PC-3 (cell line): ENCODE results near the gene PCED1B. TPM values are rescaled to one million over a fixed set of nuclear protein-coding genes. Genes with fewer than 3 reads are reported as not detected.

Source experiments
- ATAC-seq: fragments of 200-7000 bp; cut with Tn5 transposase; 2 replicates; pipeline ENCODE4 v1.9.1; 2020; ENCODE audit warnings: mild to moderate bottlenecking, moderate library complexity
- BruUV-seq: library from RNA; stranded (reverse); fragments of 400-500 nt; replicated peaks from 2 replicates; lab custom pipeline; 2021; lab: Mats Ljungman, UMichigan
- CTCF ChIA-PET: fragments of 300-600 bp; sonication (Branson Sonifier 250); formaldehyde crosslinking; loops from one replicate; lab custom pipeline; 2022; ENCODE audit warnings: antibody characterized with exemption; lab: Charles Lee
- POLR2A ChIA-PET: fragments of 300-600 bp; sonication (Branson Sonifier 250); formaldehyde crosslinking; loops from one replicate; lab custom pipeline; 2022; ENCODE audit warnings: antibody characterized with exemption; ENCODE audit not compliant: unreplicated experiment; lab: Charles Lee
- DNase-seq: peaks from one replicate; pipeline ENCODE4 v3.0.0-alpha.2; 2015
- H2AFZ ChIP-seq: fragments of 300-600 bp; sonication (generic); 2 replicates; pipeline ENCODE4 v1.6.0; 2016; ENCODE audit warnings: antibody characterized with exemption, low read length
- H3F3A ChIP-seq: fragments of 300-600 bp; sonication (generic); one replicate; pipeline ENCODE4 v1.6.0; 2017; ENCODE audit warnings: antibody characterized with exemption, low read length, control low read depth, mild to moderate bottlenecking; ENCODE audit not compliant: unreplicated experiment
- H3K27ac ChIP-seq: fragments of 300-600 bp; sonication (generic); 2 replicates; pipeline ENCODE4 v1.5.1; 2016; ENCODE audit warnings: mild to moderate bottlenecking, low read length
- H3K27me3 ChIP-seq: fragments of 300-600 bp; sonication (generic); 2 replicates; pipeline ENCODE4 v1.6.1; 2016; ENCODE audit warnings: low read length, mixed read lengths
- H3K36me3 ChIP-seq: fragments of 300-600 bp; sonication (generic); 2 replicates; pipeline ENCODE4 v1.6.1; 2016; ENCODE audit warnings: low read depth, mixed run types, low read length, mixed read lengths
- H3K4me1 ChIP-seq: fragments of 300-600 bp; sonication (generic); 2 replicates; pipeline ENCODE4 v1.5.1; 2016; ENCODE audit warnings: low read length; ENCODE audit not compliant: insufficient read depth
- H3K4me2 ChIP-seq: fragments of 300-600 bp; sonication (generic); 2 replicates; pipeline ENCODE4 v1.6.0; 2016; ENCODE audit warnings: low read length
- H3K4me3 ChIP-seq: fragments of 300-600 bp; sonication (generic); 2 replicates; pipeline ENCODE4 v1.5.1; 2016; ENCODE audit warnings: mild to moderate bottlenecking, low read length, mixed read lengths
- H3K79me2 ChIP-seq: fragments of 300-600 bp; sonication (generic); 2 replicates; pipeline ENCODE4 v1.6.1; 2017; ENCODE audit warnings: low read length, mixed read lengths
- H3K9ac ChIP-seq: fragments of 300-600 bp; sonication (generic); 2 replicates; pipeline ENCODE4 v1.6.0; 2016; ENCODE audit warnings: mild to moderate bottlenecking, low read length
- H3K9me2 ChIP-seq: fragments of 300-600 bp; sonication (generic); replicated peaks from 2 replicates; pipeline ENCODE4 v1.6.1; 2016; ENCODE audit warnings: mixed run types, low read length, mixed read lengths
- H3K9me3 ChIP-seq: fragments of 300-600 bp; sonication (generic); 2 replicates; pipeline ENCODE4 v1.6.1; 2016; ENCODE audit warnings: low read length, mixed read lengths
- H4K20me1 ChIP-seq: fragments of 300-600 bp; sonication (generic); 2 replicates; pipeline ENCODE4 v1.6.1; 2016; ENCODE audit warnings: low read length, mixed read lengths
- EZH2 ChIP-seq: fragments of 300-600 bp; sonication (generic); IDR thresholded peaks from one replicate; pipeline ENCODE4 v1.6.1; 2017; ENCODE audit warnings: antibody characterized with exemption, mild to moderate bottlenecking, low read length; ENCODE audit not compliant: unreplicated experiment
- EZH2phosphoT487 ChIP-seq: fragments of 300-600 bp; sonication (generic); IDR thresholded peaks from 2 replicates; pipeline ENCODE4 v1.6.1; 2018; ENCODE audit warnings: mild to moderate bottlenecking, antibody characterized with exemption, low read length, borderline replicate concordance
- intact Hi-C: fragments of 100-400 bp; cut with micrococcal nuclease; formaldehyde crosslinking; loops from 2 replicates; pipeline ENCODE4 v1.9.0; 2023
- total RNA-seq: library from RNA; depleted of rRNA; stranded (reverse); fragments of >200 nt; gene quantifications from 2 replicates; pipeline ENCODE4 v1.2.3, GENCODE V29; 2014
- TF ChIP-seq, protein P1 (sequence below): fragments of 300-600 bp; sonication (generic); conservative IDR thresholded peaks from 2 replicates; pipeline ENCODE4 v1.5.1; 2017; ENCODE audit warnings: antibody characterized with exemption, low read depth, mild to moderate bottlenecking, low read length

PCED1B gene
- total RNA-seq, 1 experiment from 2014 or later: 1.0 TPM

GRCh38 chr12:47065546-47065945 lies 13.9 kb upstream of the PCED1B start:
- intact Hi-C loops: no loop called here
- CTCF ChIA-PET: no interaction called here

DNA sequence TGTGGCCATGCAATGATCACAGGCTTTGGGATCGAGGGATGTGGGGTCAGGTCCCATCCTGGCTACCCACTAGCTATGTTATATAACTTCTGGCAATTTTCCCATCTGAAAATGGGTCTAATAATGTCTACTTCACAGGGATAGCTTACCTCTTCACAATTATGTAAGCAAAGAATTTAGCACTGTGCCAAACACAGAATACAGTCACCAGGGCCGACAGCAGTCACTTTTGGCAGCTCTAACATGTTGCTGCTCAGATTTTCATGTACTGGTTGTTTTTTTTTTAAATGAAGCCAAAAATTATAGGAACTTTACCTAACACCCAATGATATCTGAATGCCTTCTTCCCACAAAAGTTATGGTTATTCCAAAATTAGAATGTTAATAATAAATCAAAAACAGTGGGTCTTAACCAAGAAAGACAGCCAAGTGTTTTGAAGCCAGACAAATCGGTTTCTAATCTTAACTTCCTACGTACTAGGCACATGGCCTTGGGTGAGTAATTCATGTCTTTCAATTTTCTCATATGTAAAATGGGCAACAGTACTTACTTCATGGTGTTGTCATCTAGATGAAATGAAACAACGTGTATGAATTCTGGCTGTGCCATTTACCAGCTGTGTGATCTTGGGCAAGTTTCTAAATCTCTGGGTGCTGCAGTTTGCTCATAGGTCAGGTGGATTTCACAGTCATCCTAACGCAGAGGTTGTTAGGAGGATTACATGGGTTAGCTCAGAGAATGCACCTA lies 13.0 kb upstream of the PCED1B start:
- no peak for DNase-seq
- Histone ChIP-seq H3K4me1 (peaks cover 14% of the 10 kb centered on the region), H3K9ac (no peak overlapping the region), H3K27me3 (no peaks in the 10 kb centered on the region), H4K20me1 (no peaks in the 10 kb centered on the region), H3F3A (no peaks in the 10 kb centered on the region), H3K27ac (no peak overlapping the region), H3K9me3 (no peaks in the 10 kb centered on the region), H3K4me3 (no peak overlapping the region), H3K36me3 (no peaks in the 10 kb centered on the region), H3K79me2 (no peaks in the 10 kb centered on the region), H3K4me2 (no peak overlapping the region), H2AFZ (no peak overlapping the region), H3K9me2 (no peaks in the 10 kb centered on the region)
- ChIA-PET CTCF (no interaction called here), POLR2A (no interaction called here)
- TF ChIP-seq EZH2phosphoT487: no peak
- TF ChIP-seq, protein P1, sequence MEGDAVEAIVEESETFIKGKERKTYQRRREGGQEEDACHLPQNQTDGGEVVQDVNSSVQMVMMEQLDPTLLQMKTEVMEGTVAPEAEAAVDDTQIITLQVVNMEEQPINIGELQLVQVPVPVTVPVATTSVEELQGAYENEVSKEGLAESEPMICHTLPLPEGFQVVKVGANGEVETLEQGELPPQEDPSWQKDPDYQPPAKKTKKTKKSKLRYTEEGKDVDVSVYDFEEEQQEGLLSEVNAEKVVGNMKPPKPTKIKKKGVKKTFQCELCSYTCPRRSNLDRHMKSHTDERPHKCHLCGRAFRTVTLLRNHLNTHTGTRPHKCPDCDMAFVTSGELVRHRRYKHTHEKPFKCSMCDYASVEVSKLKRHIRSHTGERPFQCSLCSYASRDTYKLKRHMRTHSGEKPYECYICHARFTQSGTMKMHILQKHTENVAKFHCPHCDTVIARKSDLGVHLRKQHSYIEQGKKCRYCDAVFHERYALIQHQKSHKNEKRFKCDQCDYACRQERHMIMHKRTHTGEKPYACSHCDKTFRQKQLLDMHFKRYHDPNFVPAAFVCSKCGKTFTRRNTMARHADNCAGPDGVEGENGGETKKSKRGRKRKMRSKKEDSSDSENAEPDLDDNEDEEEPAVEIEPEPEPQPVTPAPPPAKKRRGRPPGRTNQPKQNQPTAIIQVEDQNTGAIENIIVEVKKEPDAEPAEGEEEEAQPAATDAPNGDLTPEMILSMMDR: no peak
- TF ChIP-seq EZH2: no peak
- no peak for ATAC-seq
- intact Hi-C loops: no loop called here
- BruUV-seq: no TSS peak

More at GRCh38 chr12:47065546-47065945, 13.9 kb upstream of the PCED1B start:
- Histone ChIP-seq H3K4me2 (no peak overlapping the region), H3K4me3 (no peak overlapping the region), H3K9me3 (no peaks in the 10 kb centered on the region), H4K20me1 (no peaks in the 10 kb centered on the region), H3K4me1 (peaks cover 8% of the 10 kb centered on the region), H2AFZ (no peak overlapping the region), H3K9ac (no peak overlapping the region), H3F3A (no peaks in the 10 kb centered on the region), H3K36me3 (no peaks in the 10 kb centered on the region), H3K27ac (no peak overlapping the region), H3K27me3 (no peaks in the 10 kb centered on the region), H3K79me2 (no peaks in the 10 kb centered on the region), H3K9me2 (no peaks in the 10 kb centered on the region)
- POLR2A ChIA-PET: no interaction called here
- TF ChIP-seq, protein P1: no peak
- TF ChIP-seq EZH2 (no peak), EZH2phosphoT487 (no peak)
- no peak for ATAC-seq
- no peak for DNase-seq
- no TSS peak for BruUV-seq

GRCh38 chr12:47067176-47067575 lies 12.2 kb upstream of the PCED1B start:
- POLR2A ChIA-PET: no interaction called here
- Histone ChIP-seq H3F3A (no peaks in the 10 kb centered on the region), H3K9me2 (no peaks in the 10 kb centered on the region), H3K4me3 (no peak overlapping the region), H3K36me3 (no peaks in the 10 kb centered on the region), H2AFZ (no peak overlapping the region), H3K27me3 (no peaks in the 10 kb centered on the region), H3K4me2 (no peak overlapping the region), H3K9me3 (no peaks in the 10 kb centered on the region), H3K27ac (no peak overlapping the region), H3K79me2 (no peaks in the 10 kb centered on the region), H3K4me1 (peaks cover 14% of the 10 kb centered on the region), H4K20me1 (no peaks in the 10 kb centered on the region), H3K9ac (no peak overlapping the region)
- ATAC-seq: no peak
- intact Hi-C loops: no loop called here
- DNase-seq: no peak
- CTCF ChIA-PET: no interaction called here
- no TSS peak for BruUV-seq
- TF ChIP-seq EZH2 (no peak), EZH2phosphoT487 (no peak)
- TF ChIP-seq, protein P1: no peak
